ENCODE results near the gene PLEKHA8.

DNA sequence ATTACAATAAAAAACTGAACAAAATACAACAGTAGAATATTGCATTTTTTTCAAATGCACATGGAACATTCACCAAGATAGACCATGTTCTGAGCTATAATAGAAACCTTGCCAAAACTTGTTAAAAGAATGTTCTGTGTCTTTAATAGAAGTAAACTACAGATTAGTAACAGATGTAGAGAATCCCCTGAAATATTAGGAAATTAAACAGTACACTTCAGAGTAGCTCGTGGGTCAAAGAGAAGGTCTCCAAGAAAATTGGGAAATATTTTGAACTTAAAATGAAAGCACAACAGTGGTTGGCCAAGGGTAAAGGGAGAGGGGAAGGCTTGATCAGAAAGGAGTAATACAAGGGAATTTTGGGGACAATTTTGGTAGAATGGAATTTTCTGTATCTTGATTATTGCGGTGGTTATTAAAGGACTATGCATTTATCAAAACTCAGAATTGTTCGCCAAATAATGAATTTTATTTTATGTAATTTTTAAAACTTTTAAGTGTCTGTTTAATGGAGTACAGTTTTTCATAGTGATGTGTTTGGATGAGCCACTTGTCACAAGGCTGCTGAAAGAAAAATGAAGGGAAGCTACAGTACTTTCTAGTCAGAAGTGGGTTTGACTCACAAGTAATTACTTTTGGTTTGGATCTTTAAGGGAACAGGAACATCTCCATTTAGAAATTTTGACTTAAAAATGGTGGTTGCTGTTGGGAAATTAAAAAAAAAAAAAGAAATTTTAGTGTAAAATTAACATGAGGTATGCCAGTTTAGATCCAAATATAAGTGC is 10.2 kb downstream of the PLEKHA8 start:
- TF ChIP-seq POLR2AphosphoS5 (IDR thresholded peaks at IDR 0.05): no peak
- TF ChIP-seq, protein P1, sequence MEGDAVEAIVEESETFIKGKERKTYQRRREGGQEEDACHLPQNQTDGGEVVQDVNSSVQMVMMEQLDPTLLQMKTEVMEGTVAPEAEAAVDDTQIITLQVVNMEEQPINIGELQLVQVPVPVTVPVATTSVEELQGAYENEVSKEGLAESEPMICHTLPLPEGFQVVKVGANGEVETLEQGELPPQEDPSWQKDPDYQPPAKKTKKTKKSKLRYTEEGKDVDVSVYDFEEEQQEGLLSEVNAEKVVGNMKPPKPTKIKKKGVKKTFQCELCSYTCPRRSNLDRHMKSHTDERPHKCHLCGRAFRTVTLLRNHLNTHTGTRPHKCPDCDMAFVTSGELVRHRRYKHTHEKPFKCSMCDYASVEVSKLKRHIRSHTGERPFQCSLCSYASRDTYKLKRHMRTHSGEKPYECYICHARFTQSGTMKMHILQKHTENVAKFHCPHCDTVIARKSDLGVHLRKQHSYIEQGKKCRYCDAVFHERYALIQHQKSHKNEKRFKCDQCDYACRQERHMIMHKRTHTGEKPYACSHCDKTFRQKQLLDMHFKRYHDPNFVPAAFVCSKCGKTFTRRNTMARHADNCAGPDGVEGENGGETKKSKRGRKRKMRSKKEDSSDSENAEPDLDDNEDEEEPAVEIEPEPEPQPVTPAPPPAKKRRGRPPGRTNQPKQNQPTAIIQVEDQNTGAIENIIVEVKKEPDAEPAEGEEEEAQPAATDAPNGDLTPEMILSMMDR (IDR thresholded peaks at IDR 0.05): no peak
- no peak for TF ChIP-seq POLR2A (IDR thresholded peaks at IDR 0.05)

Measured in transverse colon (tissue), 4 donors.